SK-N-SH treated with all-trans-retinoic acid at 6 μM for 48 hours (cell line): ENCODE data around the gene HSFX1.

Experiments used
- ATAC-seq: fragments of 200-7000 bp; cut with Tn5 transposase; 3 replicates; pipeline ENCODE4 v1.9.1; 2020; ENCODE audit warnings: mild to moderate bottlenecking, moderate library complexity
- ARNTL ChIP-seq: fragments of 450-650 bp; formaldehyde crosslinking; IDR thresholded peaks from 2 replicates; pipeline ENCODE4 v1.5.0; 2020; ENCODE audit warnings: low read depth, mild to moderate bottlenecking, moderate library complexity, borderline replicate concordance
- BACH2 ChIP-seq: fragments of 250-450 bp; sonication (Bioruptor Pico); IDR thresholded peaks from 2 replicates; pipeline ENCODE4 v1.9.0; 2021; ENCODE audit warnings: mild to moderate bottlenecking, borderline replicate concordance
- GLIS3 ChIP-seq: fragments of 250-450 bp; sonication (Bioruptor Pico); IDR thresholded peaks from 2 replicates; pipeline ENCODE4 v1.5.0; 2020; ENCODE audit warnings: mild to moderate bottlenecking, moderate library complexity
- ISL1 ChIP-seq: fragments of 250-450 bp; sonication (Bioruptor Pico); IDR thresholded peaks from 2 replicates; pipeline ENCODE4 v2.1.2; 2022; ENCODE audit warnings: mild to moderate bottlenecking, moderate library complexity
- OSR1 ChIP-seq: fragments of 250-450 bp; sonication (Bioruptor Pico); IDR thresholded peaks from 2 replicates; pipeline ENCODE4 v1.8.0; 2022; ENCODE audit warnings: moderate library complexity, mild to moderate bottlenecking, inconsistent platforms
- PPARA ChIP-seq: fragments of 250-450 bp; sonication (Bioruptor Pico); IDR thresholded peaks from 2 replicates; pipeline ENCODE4 v1.5.0; 2020; ENCODE audit warnings: mild to moderate bottlenecking, borderline replicate concordance
- RARB ChIP-seq: fragments of 250-450 bp; sonication (Bioruptor Pico); IDR thresholded peaks from 2 replicates; pipeline ENCODE4 v1.8.0; 2021; ENCODE audit warnings: mild to moderate bottlenecking, moderate library complexity
- TCF4 ChIP-seq: fragments of 250-450 bp; sonication (Bioruptor Pico); IDR thresholded peaks from 2 replicates; pipeline ENCODE4 v1.8.0; 2021; ENCODE audit warnings: mild to moderate bottlenecking, moderate library complexity, borderline replicate concordance
- TOX ChIP-seq: fragments of 250-450 bp; sonication (Bioruptor Pico); IDR thresholded peaks from 2 replicates; pipeline ENCODE4 v1.8.0; 2021; ENCODE audit warnings: mild to moderate bottlenecking, moderate library complexity, borderline replicate concordance
- ZC3H10 ChIP-seq: fragments of 250-450 bp; sonication (Bioruptor Pico); IDR thresholded peaks from 2 replicates; pipeline ENCODE4 v1.5.1; 2021; ENCODE audit warnings: mild to moderate bottlenecking, moderate library complexity
- ZFP3 ChIP-seq: fragments of 250-450 bp; sonication (Bioruptor Pico); IDR thresholded peaks from 2 replicates; pipeline ENCODE4 v1.5.0; 2020; ENCODE audit warnings: mild to moderate bottlenecking, moderate library complexity
- ZFP30 ChIP-seq: fragments of 450-650 bp; formaldehyde crosslinking; IDR thresholded peaks from 2 replicates; pipeline ENCODE4 v1.5.0; 2022; ENCODE audit warnings: mild to moderate bottlenecking, moderate library complexity
- ZNF565 ChIP-seq: fragments of 450-650 bp; formaldehyde crosslinking; conservative IDR thresholded peaks from 2 replicates; pipeline ENCODE4 v1.5.0; 2020; ENCODE audit warnings: low read depth, mild to moderate bottlenecking, moderate library complexity
- ZNF70 ChIP-seq: fragments of 450-650 bp; formaldehyde crosslinking; IDR thresholded peaks from 2 replicates; pipeline ENCODE4 v1.5.0; 2020; ENCODE audit warnings: mild to moderate bottlenecking, moderate library complexity
- ZNF8 ChIP-seq: fragments of 450-650 bp; formaldehyde crosslinking; IDR thresholded peaks from 2 replicates; pipeline ENCODE4 v1.5.0; 2020; ENCODE audit warnings: mild to moderate bottlenecking, moderate library complexity
- TF ChIP-seq, protein P1 (sequence below): fragments of 250-450 bp; sonication (Bioruptor Pico); IDR thresholded peaks from 2 replicates; pipeline ENCODE4 v1.5.0; 2020; ENCODE audit warnings: mild to moderate bottlenecking, moderate library complexity
- TF ChIP-seq, protein P2 (sequence below): fragments of 250-450 bp; sonication (Bioruptor Pico); IDR thresholded peaks from 2 replicates; pipeline ENCODE4 v1.8.0; 2020; ENCODE audit warnings: mild to moderate bottlenecking, moderate library complexity, borderline replicate concordance
- TF ChIP-seq, protein P3 (sequence below): fragments of 250-450 bp; sonication (Bioruptor Pico); IDR thresholded peaks from 2 replicates; pipeline ENCODE4 v1.8.0; 2021; ENCODE audit warnings: low read depth, mild to moderate bottlenecking, moderate library complexity, borderline replicate concordance
- TF ChIP-seq, protein P4 (sequence below): fragments of 250-450 bp; sonication (Bioruptor Pico); IDR thresholded peaks from 2 replicates; pipeline ENCODE4 v1.5.1; 2021; ENCODE audit warnings: mild to moderate bottlenecking, moderate library complexity
- TF ChIP-seq, protein P5 (sequence below): fragments of 250-450 bp; sonication (Bioruptor Pico); IDR thresholded peaks from 2 replicates; pipeline ENCODE4 v1.5.1; 2020; ENCODE audit warnings: low read depth, mild to moderate bottlenecking, moderate library complexity

The HSFX1 gene

DNA sequence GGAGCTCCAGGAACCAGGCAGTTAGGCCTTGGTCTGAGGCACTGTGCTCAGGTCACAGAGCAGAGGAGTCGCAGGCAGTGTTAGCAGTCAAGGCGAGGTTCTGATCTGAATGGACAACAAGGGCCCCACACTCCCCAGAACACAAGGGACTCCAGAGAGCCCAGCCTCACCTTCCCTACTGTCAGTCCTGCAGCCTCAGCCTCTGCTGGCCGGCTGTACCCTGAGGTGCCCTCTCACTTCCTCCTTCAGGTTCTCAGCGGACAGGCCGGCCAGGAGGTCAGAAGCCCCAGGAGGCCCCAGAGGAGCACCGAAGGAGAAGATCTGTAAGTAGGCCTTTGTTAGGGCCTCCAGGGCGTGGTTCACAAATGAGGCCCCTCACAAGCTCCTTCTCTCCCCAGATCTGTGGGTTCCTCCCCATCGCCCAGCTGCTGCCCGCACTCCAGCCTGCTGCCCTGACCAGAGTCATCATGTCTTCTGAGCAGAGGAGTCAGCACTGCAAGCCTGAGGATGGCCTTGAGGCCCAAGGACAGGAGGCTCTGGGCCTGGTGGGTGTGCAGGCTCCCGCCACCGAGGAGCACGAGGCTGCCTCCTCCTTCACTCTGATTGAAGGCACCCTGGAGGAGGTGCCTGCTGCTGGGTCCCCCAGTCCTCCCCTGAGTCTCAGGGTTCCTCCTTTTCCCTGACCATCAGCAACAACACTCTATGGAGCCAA is 34.0 kb downstream of the HSFX1 start:
- no peak for ATAC-seq
- TF ChIP-seq TCF4 (CRISPR knock-in tag) (no peak), RARB (no peak), TOX (CRISPR knock-in tag) (no peak)
- TF ChIP-seq, protein P1, sequence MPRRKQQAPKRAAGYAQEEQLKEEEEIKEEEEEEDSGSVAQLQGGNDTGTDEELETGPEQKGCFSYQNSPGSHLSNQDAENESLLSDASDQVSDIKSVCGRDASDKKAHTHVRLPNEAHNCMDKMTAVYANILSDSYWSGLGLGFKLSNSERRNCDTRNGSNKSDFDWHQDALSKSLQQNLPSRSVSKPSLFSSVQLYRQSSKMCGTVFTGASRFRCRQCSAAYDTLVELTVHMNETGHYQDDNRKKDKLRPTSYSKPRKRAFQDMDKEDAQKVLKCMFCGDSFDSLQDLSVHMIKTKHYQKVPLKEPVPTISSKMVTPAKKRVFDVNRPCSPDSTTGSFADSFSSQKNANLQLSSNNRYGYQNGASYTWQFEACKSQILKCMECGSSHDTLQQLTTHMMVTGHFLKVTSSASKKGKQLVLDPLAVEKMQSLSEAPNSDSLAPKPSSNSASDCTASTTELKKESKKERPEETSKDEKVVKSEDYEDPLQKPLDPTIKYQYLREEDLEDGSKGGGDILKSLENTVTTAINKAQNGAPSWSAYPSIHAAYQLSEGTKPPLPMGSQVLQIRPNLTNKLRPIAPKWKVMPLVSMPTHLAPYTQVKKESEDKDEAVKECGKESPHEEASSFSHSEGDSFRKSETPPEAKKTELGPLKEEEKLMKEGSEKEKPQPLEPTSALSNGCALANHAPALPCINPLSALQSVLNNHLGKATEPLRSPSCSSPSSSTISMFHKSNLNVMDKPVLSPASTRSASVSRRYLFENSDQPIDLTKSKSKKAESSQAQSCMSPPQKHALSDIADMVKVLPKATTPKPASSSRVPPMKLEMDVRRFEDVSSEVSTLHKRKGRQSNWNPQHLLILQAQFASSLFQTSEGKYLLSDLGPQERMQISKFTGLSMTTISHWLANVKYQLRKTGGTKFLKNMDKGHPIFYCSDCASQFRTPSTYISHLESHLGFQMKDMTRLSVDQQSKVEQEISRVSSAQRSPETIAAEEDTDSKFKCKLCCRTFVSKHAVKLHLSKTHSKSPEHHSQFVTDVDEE = no peak

DNA sequence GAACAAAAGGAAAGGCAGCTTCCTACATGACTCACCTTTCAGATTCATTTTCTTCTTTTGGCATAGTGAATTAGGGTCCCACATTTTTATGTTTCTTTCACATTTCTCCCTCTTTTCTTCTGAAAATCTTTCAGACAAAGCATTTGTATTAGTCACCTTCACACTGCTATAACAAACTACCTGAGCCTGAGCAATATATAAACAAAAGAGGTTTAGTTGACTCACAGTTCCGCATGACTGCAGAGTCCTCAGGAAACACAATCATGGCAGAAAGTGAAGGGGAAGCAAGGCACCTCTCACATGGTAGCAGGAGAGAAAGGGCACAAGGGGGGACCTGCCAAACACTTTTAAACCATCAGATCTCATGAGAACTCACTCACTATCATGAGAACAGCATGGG is 44.8 kb downstream of the HSFX1 start:
- TF ChIP-seq TCF4 (CRISPR knock-in tag) = no peak
- TF ChIP-seq ARNTL (CRISPR knock-in tag) = no peak
- TF ChIP-seq ZNF565 = no peak
- no peak for TF ChIP-seq ISL1 (CRISPR knock-in tag)
- TF ChIP-seq ZC3H10 (CRISPR knock-in tag) = no peak
- no peak for TF ChIP-seq ZFP30 (CRISPR knock-in tag)
- TF ChIP-seq, protein P2, sequence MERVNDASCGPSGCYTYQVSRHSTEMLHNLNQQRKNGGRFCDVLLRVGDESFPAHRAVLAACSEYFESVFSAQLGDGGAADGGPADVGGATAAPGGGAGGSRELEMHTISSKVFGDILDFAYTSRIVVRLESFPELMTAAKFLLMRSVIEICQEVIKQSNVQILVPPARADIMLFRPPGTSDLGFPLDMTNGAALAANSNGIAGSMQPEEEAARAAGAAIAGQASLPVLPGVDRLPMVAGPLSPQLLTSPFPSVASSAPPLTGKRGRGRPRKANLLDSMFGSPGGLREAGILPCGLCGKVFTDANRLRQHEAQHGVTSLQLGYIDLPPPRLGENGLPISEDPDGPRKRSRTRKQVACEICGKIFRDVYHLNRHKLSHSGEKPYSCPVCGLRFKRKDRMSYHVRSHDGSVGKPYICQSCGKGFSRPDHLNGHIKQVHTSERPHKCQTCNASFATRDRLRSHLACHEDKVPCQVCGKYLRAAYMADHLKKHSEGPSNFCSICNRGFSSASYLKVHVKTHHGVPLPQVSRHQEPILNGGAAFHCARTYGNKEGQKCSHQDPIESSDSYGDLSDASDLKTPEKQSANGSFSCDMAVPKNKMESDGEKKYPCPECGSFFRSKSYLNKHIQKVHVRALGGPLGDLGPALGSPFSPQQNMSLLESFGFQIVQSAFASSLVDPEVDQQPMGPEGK (CRISPR knock-in tag) = no peak
- TF ChIP-seq, protein P3, sequence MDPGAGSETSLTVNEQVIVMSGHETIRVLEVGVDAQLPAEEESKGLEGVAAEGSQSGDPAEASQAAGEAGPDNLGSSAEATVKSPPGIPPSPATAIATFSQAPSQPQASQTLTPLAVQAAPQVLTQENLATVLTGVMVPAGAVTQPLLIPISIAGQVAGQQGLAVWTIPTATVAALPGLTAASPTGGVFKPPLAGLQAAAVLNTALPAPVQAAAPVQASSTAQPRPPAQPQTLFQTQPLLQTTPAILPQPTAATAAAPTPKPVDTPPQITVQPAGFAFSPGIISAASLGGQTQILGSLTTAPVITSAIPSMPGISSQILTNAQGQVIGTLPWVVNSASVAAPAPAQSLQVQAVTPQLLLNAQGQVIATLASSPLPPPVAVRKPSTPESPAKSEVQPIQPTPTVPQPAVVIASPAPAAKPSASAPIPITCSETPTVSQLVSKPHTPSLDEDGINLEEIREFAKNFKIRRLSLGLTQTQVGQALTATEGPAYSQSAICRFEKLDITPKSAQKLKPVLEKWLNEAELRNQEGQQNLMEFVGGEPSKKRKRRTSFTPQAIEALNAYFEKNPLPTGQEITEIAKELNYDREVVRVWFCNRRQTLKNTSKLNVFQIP = no peak
- TF ChIP-seq, protein P4, sequence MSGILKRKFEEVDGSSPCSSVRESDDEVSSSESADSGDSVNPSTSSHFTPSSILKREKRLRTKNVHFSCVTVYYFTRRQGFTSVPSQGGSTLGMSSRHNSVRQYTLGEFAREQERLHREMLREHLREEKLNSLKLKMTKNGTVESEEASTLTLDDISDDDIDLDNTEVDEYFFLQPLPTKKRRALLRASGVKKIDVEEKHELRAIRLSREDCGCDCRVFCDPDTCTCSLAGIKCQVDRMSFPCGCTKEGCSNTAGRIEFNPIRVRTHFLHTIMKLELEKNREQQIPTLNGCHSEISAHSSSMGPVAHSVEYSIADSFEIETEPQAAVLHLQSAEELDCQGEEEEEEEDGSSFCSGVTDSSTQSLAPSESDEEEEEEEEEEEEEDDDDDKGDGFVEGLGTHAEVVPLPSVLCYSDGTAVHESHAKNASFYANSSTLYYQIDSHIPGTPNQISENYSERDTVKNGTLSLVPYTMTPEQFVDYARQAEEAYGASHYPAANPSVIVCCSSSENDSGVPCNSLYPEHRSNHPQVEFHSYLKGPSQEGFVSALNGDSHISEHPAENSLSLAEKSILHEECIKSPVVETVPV (CRISPR knock-in tag) = no peak
- no peak for TF ChIP-seq GLIS3 (CRISPR knock-in tag)
- TF ChIP-seq ZNF70 (CRISPR knock-in tag) = no peak
- TF ChIP-seq ZFP3 = no peak
- no peak for TF ChIP-seq BACH2 (CRISPR knock-in tag)
- TF ChIP-seq PPARA = no peak
- TF ChIP-seq RARB = no peak
- TF ChIP-seq, protein P1 = no peak
- TF ChIP-seq OSR1 (CRISPR knock-in tag) = no peak
- TF ChIP-seq ZNF8 = no peak
- no peak for ATAC-seq

DNA sequence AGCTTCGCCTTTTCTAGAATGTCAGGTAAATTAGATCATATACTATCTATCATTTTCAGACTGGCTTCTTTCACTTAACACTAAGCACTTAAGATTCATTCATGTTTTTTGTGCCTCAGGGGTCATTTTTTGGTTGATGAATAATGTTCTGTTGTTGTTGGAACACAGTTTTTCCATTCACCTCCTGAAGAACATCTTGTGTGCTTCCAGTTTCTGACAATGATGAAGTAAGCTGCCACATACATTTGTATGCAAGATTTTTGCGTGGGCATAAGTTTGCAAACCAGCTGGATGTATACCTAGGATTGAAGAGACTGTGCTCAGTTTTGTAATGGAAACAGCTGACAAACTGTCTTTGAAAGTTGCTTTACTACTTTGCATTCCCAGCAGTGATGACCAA is 45.5 kb downstream of the HSFX1 start:
- no peak for ATAC-seq

More for the DNA sequence above, 45.5 kb downstream of the HSFX1 start:
- TF ChIP-seq ZNF565 (no peak), BACH2 (CRISPR knock-in tag) (no peak), OSR1 (CRISPR knock-in tag) (no peak), ZNF8 (no peak)
- TF ChIP-seq, protein P5, sequence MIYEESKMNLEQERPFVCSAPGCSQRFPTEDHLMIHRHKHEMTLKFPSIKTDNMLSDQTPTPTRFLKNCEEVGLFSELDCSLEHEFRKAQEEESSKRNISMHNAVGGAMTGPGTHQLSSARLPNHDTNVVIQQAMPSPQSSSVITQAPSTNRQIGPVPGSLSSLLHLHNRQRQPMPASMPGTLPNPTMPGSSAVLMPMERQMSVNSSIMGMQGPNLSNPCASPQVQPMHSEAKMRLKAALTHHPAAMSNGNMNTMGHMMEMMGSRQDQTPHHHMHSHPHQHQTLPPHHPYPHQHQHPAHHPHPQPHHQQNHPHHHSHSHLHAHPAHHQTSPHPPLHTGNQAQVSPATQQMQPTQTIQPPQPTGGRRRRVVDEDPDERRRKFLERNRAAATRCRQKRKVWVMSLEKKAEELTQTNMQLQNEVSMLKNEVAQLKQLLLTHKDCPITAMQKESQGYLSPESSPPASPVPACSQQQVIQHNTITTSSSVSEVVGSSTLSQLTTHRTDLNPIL (CRISPR knock-in tag) = no peak
- TF ChIP-seq, protein P1 = no peak
